ENCODE measurements around the gene STX5. TPM values are rescaled to one million over a fixed set of nuclear protein-coding genes. Genes with fewer than 3 reads are reported as not detected.

The STX5 gene
- total and polyA plus RNA-seq, 10 donors, result 20.9 to 50.7 (median 42.6) TPM

GRCh38 chr11:62856333-62856895, 24.6 kb upstream of the STX5 start:
- no peaks in the 10 kb centered on the region for H3K27me3 ChIP-seq (replicated peaks in 1 of 7)
- peak overlapping the region; percentile 61 to 95 (median 85) for H3K4me3 ChIP-seq
- intact Hi-C loops (cut with DNase I; ENCODE audit: low total_unique reads), result loop anchor here (5.0 kb wide), 1 partner anchor 69 kb away; the partner anchor contains the start of gene TMEM179B
- WGBS, 5 donors, result 2 to 9% (median 7%) methylated on average over 16 to 20 of the region's 20 CpGs
- H3K36me3 ChIP-seq, result peaks cover 0 to 35% (median 30%) of the 10 kb centered on the region in 6 donors
- no peaks in the 10 kb centered on the region for H3K9me3 ChIP-seq
- H3K27ac ChIP-seq, result peak overlapping the region; percentile 45 to 90 (median 86)
- DNase-seq, result peak; percentile 47
- peaks cover 22 to 66% (median 50%) of the 10 kb centered on the region in 6 donors for H3K4me1 ChIP-seq
- TF ChIP-seq POLR2AphosphoS5 (IDR thresholded peaks at IDR 0.05), result no peak
- TF ChIP-seq, protein P1, sequence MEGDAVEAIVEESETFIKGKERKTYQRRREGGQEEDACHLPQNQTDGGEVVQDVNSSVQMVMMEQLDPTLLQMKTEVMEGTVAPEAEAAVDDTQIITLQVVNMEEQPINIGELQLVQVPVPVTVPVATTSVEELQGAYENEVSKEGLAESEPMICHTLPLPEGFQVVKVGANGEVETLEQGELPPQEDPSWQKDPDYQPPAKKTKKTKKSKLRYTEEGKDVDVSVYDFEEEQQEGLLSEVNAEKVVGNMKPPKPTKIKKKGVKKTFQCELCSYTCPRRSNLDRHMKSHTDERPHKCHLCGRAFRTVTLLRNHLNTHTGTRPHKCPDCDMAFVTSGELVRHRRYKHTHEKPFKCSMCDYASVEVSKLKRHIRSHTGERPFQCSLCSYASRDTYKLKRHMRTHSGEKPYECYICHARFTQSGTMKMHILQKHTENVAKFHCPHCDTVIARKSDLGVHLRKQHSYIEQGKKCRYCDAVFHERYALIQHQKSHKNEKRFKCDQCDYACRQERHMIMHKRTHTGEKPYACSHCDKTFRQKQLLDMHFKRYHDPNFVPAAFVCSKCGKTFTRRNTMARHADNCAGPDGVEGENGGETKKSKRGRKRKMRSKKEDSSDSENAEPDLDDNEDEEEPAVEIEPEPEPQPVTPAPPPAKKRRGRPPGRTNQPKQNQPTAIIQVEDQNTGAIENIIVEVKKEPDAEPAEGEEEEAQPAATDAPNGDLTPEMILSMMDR (IDR thresholded peaks at IDR 0.05 in 8 of 11, conservative IDR thresholded peaks at IDR 0.05 in 3 of 11), result no peak
- no peak for TF ChIP-seq POLR2A (IDR thresholded peaks at IDR 0.05)

DNA sequence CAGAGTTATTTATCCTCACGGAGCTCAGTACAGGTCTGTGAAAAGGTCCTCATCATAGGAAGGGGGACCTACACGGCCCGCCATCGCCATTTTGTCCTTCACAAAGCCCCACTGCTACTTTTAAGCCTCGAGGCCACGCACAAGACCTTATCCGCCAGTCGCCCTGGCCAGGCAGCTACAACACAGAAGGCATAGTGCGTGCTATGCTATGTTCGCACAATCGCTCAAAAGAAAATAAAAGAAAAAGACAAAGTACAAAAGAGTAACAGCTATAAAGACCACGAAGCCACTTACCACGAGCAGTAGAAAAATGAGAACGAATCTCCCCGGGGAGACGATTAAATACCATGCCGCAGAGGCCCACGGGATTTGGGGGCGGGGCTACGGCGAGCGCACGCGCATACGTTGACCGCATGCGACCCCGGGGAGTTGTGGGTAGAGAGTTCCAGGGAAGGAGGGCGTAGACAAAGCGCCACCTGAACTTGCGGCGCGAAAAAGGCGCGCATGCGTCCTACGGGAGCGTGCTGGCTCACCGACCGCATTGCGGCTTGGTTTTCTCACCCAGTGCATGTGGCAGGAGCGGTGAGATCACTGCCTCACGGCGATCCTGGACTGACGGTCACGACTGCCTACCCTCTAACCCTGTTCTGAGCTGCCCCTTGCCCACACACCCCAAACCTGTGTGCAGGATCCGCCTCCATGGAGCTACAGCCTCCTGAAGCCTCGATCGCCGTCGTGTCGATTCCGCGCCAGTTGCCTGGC, 23.9 kb upstream of the STX5 start:
- Histone ChIP-seq H3K27ac (peak overlapping the region; percentile 45 to 90 (median 86)), H3K36me3 (peaks cover 0 to 39% (median 33%) of the 10 kb centered on the region in 6 donors), H3K4me3 (peak overlapping the region; percentile 61 to 95 (median 85)), H3K4me1 (peaks cover 22 to 72% (median 52%) of the 10 kb centered on the region in 6 donors), H3K27me3 (replicated peaks in 1 of 7) (no peaks in the 10 kb centered on the region), H3K9me3 (no peaks in the 10 kb centered on the region)
- DNase-seq, result peak; percentile 99
- intact Hi-C loops (cut with DNase I; ENCODE audit: low total_unique reads), result loop anchor here (5.0 kb wide), 1 partner anchor 68 kb away; the partner anchor contains the start of gene TMEM179B
- TF ChIP-seq POLR2AphosphoS5 (IDR thresholded peaks at IDR 0.05) (peak; percentile 97 to 100 (median 99)), POLR2A (IDR thresholded peaks at IDR 0.05) (peak; percentile 85 to 92 (median 91))
- TF ChIP-seq, protein P1 (IDR thresholded peaks at IDR 0.05 in 8 of 11, conservative IDR thresholded peaks at IDR 0.05 in 3 of 11), result peak in 6 of 11 experiments; percentile 6 to 52 (median 36)
- WGBS, 5 donors, result 0 to 1% (median 0%) methylated on average over 41 to 54 of the region's 54 CpGs

DNA sequence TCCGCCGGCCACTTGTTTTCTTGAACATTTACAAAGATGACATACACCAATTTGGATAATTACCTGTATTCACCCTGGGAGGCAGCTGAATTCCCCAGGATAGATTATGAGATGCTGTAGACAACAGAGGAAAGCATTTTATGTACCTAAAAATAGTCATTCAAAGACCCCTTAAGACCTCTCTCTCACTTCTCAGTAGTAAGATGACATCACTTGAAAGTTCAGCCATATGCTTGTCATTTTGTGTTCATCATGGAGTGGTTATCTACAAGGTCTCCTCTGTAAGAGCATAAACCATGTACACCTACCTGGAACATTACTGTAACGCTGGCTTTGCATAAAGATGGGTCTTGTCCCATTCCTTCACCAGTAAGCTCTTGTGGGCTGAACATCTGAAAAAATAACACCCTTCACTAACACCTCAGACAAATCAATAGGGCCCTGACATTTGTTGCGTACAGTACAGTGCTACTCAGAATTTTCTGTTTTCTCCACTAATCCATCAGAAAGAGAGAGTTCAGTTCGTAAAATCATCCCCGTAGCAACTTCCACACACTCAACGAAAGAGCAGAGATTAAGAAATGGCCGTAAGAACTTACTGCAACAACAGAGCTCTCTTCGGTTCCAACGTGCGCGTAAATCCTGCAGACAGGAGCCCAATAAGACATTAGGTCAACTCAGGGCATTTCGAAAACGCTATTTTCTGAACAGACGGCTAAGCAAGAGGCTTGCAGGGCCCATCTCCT, 23.1 kb upstream of the STX5 start:
- TF ChIP-seq POLR2AphosphoS5 (IDR thresholded peaks at IDR 0.05), result no peak
- no peak for TF ChIP-seq POLR2A (IDR thresholded peaks at IDR 0.05)
- TF ChIP-seq, protein P1 (IDR thresholded peaks at IDR 0.05 in 8 of 11, conservative IDR thresholded peaks at IDR 0.05 in 3 of 11), result no peak
- no peaks in the 10 kb centered on the region for H3K27me3 ChIP-seq (replicated peaks in 1 of 7)
- H3K9me3 ChIP-seq, result no peaks in the 10 kb centered on the region
- H3K36me3 ChIP-seq, result peaks cover 0 to 39% (median 33%) of the 10 kb centered on the region in 6 donors
- 0 to 2% (median 2%) methylated on average over 15 of the region's 15 CpGs for WGBS, 5 donors
- peak overlapping the region; percentile 61 to 95 (median 85) for H3K4me3 ChIP-seq
- peak overlapping the region; percentile 45 to 90 (median 86) for H3K27ac ChIP-seq
- intact Hi-C loops (cut with DNase I; ENCODE audit: low total_unique reads), result loop anchor here (5.0 kb wide), 1 partner anchor 68 kb away; the partner anchor contains the start of gene TMEM179B
- DNase-seq, result no peak
- H3K4me1 ChIP-seq, result peaks cover 22 to 72% (median 52%) of the 10 kb centered on the region in 6 donors
